ENCODE data around the gene ROR2.

DNA sequence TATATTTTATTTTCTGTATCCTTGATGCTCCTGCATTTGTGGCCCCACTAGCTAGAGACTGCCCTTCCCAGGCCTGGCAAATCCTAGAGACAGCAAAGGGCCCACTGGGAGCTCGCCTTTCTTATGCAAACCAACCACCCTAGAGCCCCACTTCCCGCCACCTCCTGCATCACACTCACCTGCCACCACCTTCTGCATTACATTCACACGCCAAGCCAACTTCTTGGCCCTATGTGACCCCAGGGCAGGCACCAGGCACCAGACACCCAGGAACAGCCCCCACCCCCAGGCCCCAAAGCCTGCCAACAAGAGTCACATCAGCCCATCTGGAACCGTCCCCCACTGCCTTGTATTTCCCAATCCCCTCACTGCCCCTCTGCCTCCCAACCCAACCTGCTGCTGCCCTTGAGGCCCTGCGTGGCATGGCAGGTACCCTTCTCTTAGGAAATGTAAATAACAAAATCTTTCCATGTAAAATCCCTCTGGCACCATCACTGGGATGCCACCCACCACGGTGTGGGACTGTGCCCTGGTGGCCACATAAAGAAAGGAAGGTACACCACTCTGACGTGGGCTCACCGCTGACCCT lies 22.0 kb downstream of the ROR2 start:
- no peak for TF ChIP-seq POLR2AphosphoS5 (IDR thresholded peaks at IDR 0.05; ENCODE audit: low read depth, low read length)
- TF ChIP-seq POLR2A (IDR thresholded peaks at IDR 0.05; ENCODE audit: low read depth, low read length), result no peak
- no peak for TF ChIP-seq TAF1 (IDR thresholded peaks at IDR 0.05; ENCODE audit: borderline replicate concordance, low read depth, low read length)

Measured in GM12892 (cell line).